Smooth muscle cell (in vitro differentiated cells): Measurements from ENCODE around the gene NTN4. TPM values are rescaled to one million over a fixed set of nuclear protein-coding genes. Genes with fewer than 3 reads are reported as not detected.

Experiments used
- DNase-seq: peaks from one replicate; lab custom pipeline; 2025; ENCODE audit not compliant: unreplicated experiment; lab: John Stamatoyannopoulos, UW
- H2AFZ ChIP-seq: fragments of 200-600 bp; sonication (generic); 2 replicates; pipeline ENCODE4 v1.6.0; 2016; ENCODE audit warnings: antibody characterized with exemption, low read depth, mild to moderate bottlenecking
- H3F3A ChIP-seq: fragments of 200-600 bp; sonication (generic); 2 replicates; pipeline ENCODE4 v1.6.0; 2017; ENCODE audit warnings: antibody characterized with exemption, low read depth
- H3K27ac ChIP-seq: fragments of 200-600 bp; sonication (generic); 2 replicates; pipeline ENCODE4 v1.5.1; 2016; ENCODE audit warnings: low read depth, mild to moderate bottlenecking
- H3K27me3 ChIP-seq: fragments of 200-600 bp; sonication (generic); 2 replicates; pipeline ENCODE4 v1.6.1; 2016; ENCODE audit warnings: low read depth, mild to moderate bottlenecking
- H3K36me3 ChIP-seq: fragments of 200-600 bp; sonication (generic); 2 replicates; pipeline ENCODE4 v1.5.1; 2016; ENCODE audit warnings: low read depth
- H3K4me1 ChIP-seq: fragments of 200-600 bp; sonication (generic); 2 replicates; pipeline ENCODE4 v1.5.1; 2016; ENCODE audit warnings: low read depth
- H3K4me2 ChIP-seq: fragments of 200-600 bp; sonication (generic); 2 replicates; pipeline ENCODE4 v1.6.0; 2016; ENCODE audit warnings: mild to moderate bottlenecking
- H3K4me3 ChIP-seq: fragments of 200-600 bp; sonication (generic); 2 replicates; pipeline ENCODE4 v1.5.1; 2016; ENCODE audit warnings: mild to moderate bottlenecking
- H3K79me2 ChIP-seq: fragments of 200-600 bp; sonication (generic); 2 replicates; pipeline ENCODE4 v1.6.0; 2016; ENCODE audit warnings: low read depth, mild to moderate bottlenecking
- H3K9ac ChIP-seq: fragments of 200-600 bp; sonication (generic); 2 replicates; pipeline ENCODE4 v1.6.0; 2016; ENCODE audit warnings: low read depth
- H3K9me3 ChIP-seq: fragments of 200-600 bp; sonication (generic); replicated peaks from 2 replicates; pipeline ENCODE4 v1.5.1; 2016; ENCODE audit warnings: low read depth
- H4K20me1 ChIP-seq: fragments of 200-600 bp; sonication (generic); 2 replicates; pipeline ENCODE4 v1.6.0; 2016; ENCODE audit warnings: low read depth
- WGBS: methylation state at CpG from one replicate; pipeline ENCODE4 v1.1.7; 2016; ENCODE audit warnings: low lambda C conversion rate; 5-methylcytosine and 5-hydroxymethylcytosine counted together
- polyA plus RNA-seq: library from polyadenylated mRNA; unstranded; fragments of >200 nt; fragmentation: Nextera tagmentation; extraction: Ambion mirVana; gene quantifications from 2 replicates; pipeline ENCODE4 v1.2.1, GENCODE V29; 2016
- total RNA-seq: library from RNA; depleted of rRNA; stranded (reverse); fragments of >200 nt; gene quantifications from 2 replicates; pipeline ENCODE4 v1.2.3, GENCODE V29; 2014
- TF ChIP-seq, protein P1 (sequence below): fragments of 200-600 bp; sonication (generic); IDR thresholded peaks from 2 replicates; pipeline ENCODE4 v1.5.1; 2017; ENCODE audit warnings: borderline replicate concordance, mild to moderate bottlenecking, antibody characterized with exemption; ENCODE audit not compliant: insufficient read depth, poor library complexity, severe bottlenecking

Gene NTN4
- total and polyA plus RNA-seq, 2 experiments from 2014 or later = 0.94 TPM; not detected in 1

DNA sequence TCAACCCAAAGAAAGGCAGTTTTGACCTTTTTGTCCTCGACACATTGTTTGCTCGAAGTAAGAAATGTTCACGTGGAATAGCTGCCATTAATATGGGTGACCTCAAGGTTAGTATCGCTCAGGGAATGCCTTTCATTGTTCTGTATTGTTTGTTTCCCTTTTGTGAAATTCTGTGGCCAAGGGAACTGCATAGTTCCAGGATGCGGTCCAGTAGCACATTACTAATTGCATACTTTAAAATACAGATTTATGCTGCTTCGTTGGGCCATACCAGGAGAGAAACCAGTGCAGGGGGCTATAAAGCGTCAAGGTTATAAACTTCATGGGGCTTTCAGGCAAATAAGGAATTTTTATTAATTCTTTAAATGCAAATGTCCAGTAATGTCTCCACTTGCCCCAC lies 166.0 kb downstream of the NTN4 start:
- H2AFZ ChIP-seq = no peak overlapping the region
- H3K79me2 ChIP-seq = no peaks in the 10 kb centered on the region
- no peaks in the 10 kb centered on the region for H3K9me3 ChIP-seq
- no peak overlapping the region for H3K4me3 ChIP-seq
- WGBS = 90% methylated on average over 7 of the region's 7 CpGs
- no peak for DNase-seq
- no peak overlapping the region for H3K4me2 ChIP-seq
- H3K36me3 ChIP-seq = no peaks in the 10 kb centered on the region
- H3K9ac ChIP-seq = no peak overlapping the region
- H3F3A ChIP-seq = no peaks in the 10 kb centered on the region
- TF ChIP-seq, protein P1, sequence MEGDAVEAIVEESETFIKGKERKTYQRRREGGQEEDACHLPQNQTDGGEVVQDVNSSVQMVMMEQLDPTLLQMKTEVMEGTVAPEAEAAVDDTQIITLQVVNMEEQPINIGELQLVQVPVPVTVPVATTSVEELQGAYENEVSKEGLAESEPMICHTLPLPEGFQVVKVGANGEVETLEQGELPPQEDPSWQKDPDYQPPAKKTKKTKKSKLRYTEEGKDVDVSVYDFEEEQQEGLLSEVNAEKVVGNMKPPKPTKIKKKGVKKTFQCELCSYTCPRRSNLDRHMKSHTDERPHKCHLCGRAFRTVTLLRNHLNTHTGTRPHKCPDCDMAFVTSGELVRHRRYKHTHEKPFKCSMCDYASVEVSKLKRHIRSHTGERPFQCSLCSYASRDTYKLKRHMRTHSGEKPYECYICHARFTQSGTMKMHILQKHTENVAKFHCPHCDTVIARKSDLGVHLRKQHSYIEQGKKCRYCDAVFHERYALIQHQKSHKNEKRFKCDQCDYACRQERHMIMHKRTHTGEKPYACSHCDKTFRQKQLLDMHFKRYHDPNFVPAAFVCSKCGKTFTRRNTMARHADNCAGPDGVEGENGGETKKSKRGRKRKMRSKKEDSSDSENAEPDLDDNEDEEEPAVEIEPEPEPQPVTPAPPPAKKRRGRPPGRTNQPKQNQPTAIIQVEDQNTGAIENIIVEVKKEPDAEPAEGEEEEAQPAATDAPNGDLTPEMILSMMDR = no peak
- H4K20me1 ChIP-seq = no peaks in the 10 kb centered on the region
- no peak overlapping the region for H3K27ac ChIP-seq
- H3K4me1 ChIP-seq = no peaks in the 10 kb centered on the region
- no peaks in the 10 kb centered on the region for H3K27me3 ChIP-seq

DNA sequence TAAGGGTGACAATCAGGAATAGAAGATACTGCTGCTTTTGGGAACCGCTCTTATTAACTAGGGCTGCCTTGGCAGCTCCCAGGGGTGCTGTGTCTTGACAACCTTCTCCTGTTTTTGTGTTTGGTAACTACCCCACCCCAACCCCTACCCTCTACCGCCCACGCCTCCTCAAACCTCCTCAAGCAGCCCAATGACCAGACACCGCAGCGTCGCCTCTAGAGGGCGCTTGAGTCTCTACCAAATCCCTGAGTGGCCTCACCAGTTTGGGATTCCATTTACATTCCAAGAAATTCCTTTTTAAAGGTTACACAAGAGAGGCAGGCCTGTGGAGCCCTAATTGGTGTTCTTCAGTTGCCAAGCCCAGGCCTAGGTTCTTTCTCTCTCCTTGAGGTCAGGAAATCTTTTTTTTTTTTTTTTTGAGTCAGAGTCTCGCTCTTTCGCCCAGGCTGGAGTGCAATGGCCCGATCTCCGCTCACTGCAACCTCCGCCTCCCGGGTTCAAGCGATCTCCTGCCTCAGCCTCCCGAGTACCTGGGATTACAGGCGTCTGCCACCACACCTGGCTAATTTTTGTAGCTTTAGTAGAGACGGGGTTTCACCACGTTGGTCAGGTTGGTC lies 166.9 kb downstream of the NTN4 start:
- Histone ChIP-seq H3K27me3 (no peaks in the 10 kb centered on the region), H3K36me3 (no peaks in the 10 kb centered on the region), H3K9ac (no peak overlapping the region), H2AFZ (no peak overlapping the region), H3K4me3 (no peak overlapping the region), H3K9me3 (no peaks in the 10 kb centered on the region), H4K20me1 (no peaks in the 10 kb centered on the region), H3K79me2 (no peaks in the 10 kb centered on the region), H3K27ac (no peak overlapping the region), H3K4me2 (no peak overlapping the region), H3F3A (no peaks in the 10 kb centered on the region), H3K4me1 (no peaks in the 10 kb centered on the region)
- 61% methylated on average over 17 of the region's 18 CpGs for WGBS
- peak; percentile 4 for DNase-seq
- TF ChIP-seq, protein P1 = peak; percentile 83

DNA sequence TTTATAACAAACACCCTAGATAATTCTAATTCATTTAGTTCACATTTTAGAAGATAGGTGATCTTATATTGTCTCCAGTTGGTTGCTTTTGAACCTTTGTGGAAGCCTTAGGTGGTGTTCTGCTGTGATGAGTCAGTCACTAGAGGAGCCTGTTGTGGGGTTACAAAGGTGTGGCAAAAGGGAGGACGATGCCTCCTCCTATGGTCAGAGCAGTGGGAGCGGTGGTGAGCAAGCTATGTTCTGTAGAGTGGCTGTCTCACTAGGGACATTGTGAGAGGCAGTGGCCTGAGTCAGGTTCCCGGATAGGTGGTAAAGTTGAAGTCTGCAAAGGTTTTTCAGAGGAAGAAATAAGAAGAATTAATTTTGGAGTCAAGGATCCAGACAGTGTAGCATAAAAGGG lies 167.7 kb downstream of the NTN4 start:
- DNase-seq = no peak
- H3K79me2 ChIP-seq = no peaks in the 10 kb centered on the region
- no peaks in the 10 kb centered on the region for H3K4me1 ChIP-seq
- no peak overlapping the region for H3K4me3 ChIP-seq
- H3K27ac ChIP-seq = no peak overlapping the region
- no peak overlapping the region for H3K9ac ChIP-seq
- H2AFZ ChIP-seq = no peak overlapping the region
- no peaks in the 10 kb centered on the region for H4K20me1 ChIP-seq
- TF ChIP-seq, protein P1 = no peak
- WGBS = 83% methylated on average over 3 of the region's 3 CpGs
- H3K27me3 ChIP-seq = no peaks in the 10 kb centered on the region
- H3K36me3 ChIP-seq = no peaks in the 10 kb centered on the region
- no peaks in the 10 kb centered on the region for H3K9me3 ChIP-seq
- H3K4me2 ChIP-seq = no peak overlapping the region
- no peaks in the 10 kb centered on the region for H3F3A ChIP-seq

DNA sequence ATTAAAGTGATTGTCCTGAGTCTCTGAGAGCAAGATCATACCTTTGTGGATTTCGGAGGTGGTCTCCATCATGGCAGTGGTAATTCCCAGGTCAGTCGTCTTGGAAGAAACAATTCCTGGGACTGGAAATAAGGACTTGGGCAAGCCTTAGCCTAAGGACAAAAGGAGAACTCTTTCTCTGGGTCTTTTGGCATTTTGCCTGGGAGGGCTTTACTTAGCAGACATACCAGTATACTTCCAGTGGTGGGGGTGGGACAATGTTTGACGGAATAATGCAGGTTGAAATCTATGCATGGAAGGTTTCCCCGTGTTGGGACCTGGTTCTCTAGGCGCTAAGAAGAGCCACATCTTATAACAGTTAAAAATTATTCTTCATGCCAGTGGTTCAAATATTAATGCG lies 168.8 kb downstream of the NTN4 start:
- Histone ChIP-seq H3K4me2 (no peak overlapping the region), H3K27ac (no peak overlapping the region), H3K79me2 (no peaks in the 10 kb centered on the region), H4K20me1 (no peaks in the 10 kb centered on the region), H3F3A (no peaks in the 10 kb centered on the region), H3K4me1 (no peaks in the 10 kb centered on the region), H3K27me3 (no peaks in the 10 kb centered on the region), H3K9ac (no peak overlapping the region), H3K9me3 (no peaks in the 10 kb centered on the region), H3K4me3 (no peak overlapping the region), H3K36me3 (no peaks in the 10 kb centered on the region), H2AFZ (no peak overlapping the region)
- DNase-seq = no peak
- TF ChIP-seq, protein P1 = no peak
- WGBS = 87% methylated on average over 6 of the region's 6 CpGs
